GM18499 (cell line): ENCODE measurements around the gene AOC3.
"Not testable (repeated sequence)": the region's sequence is repeated elsewhere in the genome, so short reads cannot be mapped to it uniquely, and the experiment has no call there.

Source experiments
- ATAC-seq: cut with Tn5 transposase; IDR thresholded peaks from one replicate; pipeline ENCODE4 v1.9.1; 2021; ENCODE audit warnings: moderate number of reproducible peaks; ENCODE audit not compliant: insufficient read depth, unreplicated experiment

Gene AOC3

GRCh38 chr17:42843358-42843934 is 7.6 kb upstream of the AOC3 start:
- ATAC-seq: no peak

- no peak for ATAC-seq
These were observed 6.7 kb upstream of the AOC3 start, which contains the start of gene AOC2 for GRCh38 chr17:42844271-42844670. Gene AOC2, plus strand, starts transcription at chr17:42844580. Its CDS starts 47 bp downstream, at chr17:42844627.

GRCh38 chr17:42844761-42845555 is 6.0 kb upstream of the AOC3 start:
- no peak for ATAC-seq

- no peak for ATAC-seq
These were observed 5.5 kb upstream of the AOC3 start for GRCh38 chr17:42845556-42845917.

- no peak for ATAC-seq
These were observed 4.9 kb upstream of the AOC3 start for GRCh38 chr17:42845918-42846593.

- no peak for ATAC-seq
These were observed 4.3 kb upstream of the AOC3 start for GRCh38 chr17:42846594-42847280.

GRCh38 chr17:42848093-42848492 is 2.9 kb upstream of the AOC3 start:
- ATAC-seq: no peak

- no peak for ATAC-seq
These were observed 2.0 kb upstream of the AOC3 start for GRCh38 chr17:42849031-42849430.

GRCh38 chr17:42849451-42850181 is 1.4 kb upstream of the AOC3 start:
- no peak for ATAC-seq

GRCh38 chr17:42851371-42852240 is 607 bp downstream of the AOC3 start:
- not testable (repeated sequence) for ATAC-seq

GRCh38 chr17:42852351-42852750 is 1.4 kb downstream of the AOC3 start:
- no peak for ATAC-seq

GRCh38 chr17:42853004-42853403 is 2.0 kb downstream of the AOC3 start:
- ATAC-seq: no peak

- ATAC-seq: no peak
These were observed 2.6 kb downstream of the AOC3 start for GRCh38 chr17:42853597-42853967.

- no peak for ATAC-seq
These were observed 3.2 kb downstream of the AOC3 start for GRCh38 chr17:42853968-42854790.

GRCh38 chr17:42855048-42855596 is 4.1 kb downstream of the AOC3 start:
- no peak for ATAC-seq

- not testable (repeated sequence) for ATAC-seq
These were observed 5.1 kb downstream of the AOC3 start for GRCh38 chr17:42856093-42856492.

GRCh38 chr17:42856516-42856915 is 5.5 kb downstream of the AOC3 start:
- not testable (repeated sequence) for ATAC-seq

- no peak for ATAC-seq
These were observed 6.4 kb downstream of the AOC3 start for GRCh38 chr17:42857389-42857788.
